ENCODE results near the gene EIF3F. TPM values are rescaled to one million over a fixed set of nuclear protein-coding genes. Genes with fewer than 3 reads are reported as not detected.

Gene EIF3F
- total RNA-seq, 2 experiments from 2014 or later = 303 to 309 TPM

DNA sequence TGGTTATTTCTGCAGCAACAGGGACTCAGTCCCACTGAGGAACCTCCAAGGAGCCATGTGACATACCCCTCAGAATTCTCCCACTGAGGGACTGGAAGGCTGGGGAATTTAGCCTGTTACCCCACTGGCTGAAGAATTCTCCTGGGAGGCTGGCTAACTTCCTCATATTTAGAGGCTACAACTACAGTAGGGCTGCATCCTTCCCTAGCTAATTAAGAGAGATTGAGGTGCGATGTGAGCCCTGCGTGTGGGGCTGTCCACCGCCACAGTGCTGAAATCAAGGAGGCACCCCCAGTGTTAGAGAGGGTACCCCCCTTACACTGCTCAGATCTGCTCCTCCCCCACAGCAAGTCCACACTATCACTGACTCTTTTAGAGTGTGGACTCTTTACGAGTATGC, 21.1 kb downstream of the EIF3F start:
- no peak overlapping the region for H3K4me3 Mint-ChIP-seq
- TF ChIP-seq, protein P1, sequence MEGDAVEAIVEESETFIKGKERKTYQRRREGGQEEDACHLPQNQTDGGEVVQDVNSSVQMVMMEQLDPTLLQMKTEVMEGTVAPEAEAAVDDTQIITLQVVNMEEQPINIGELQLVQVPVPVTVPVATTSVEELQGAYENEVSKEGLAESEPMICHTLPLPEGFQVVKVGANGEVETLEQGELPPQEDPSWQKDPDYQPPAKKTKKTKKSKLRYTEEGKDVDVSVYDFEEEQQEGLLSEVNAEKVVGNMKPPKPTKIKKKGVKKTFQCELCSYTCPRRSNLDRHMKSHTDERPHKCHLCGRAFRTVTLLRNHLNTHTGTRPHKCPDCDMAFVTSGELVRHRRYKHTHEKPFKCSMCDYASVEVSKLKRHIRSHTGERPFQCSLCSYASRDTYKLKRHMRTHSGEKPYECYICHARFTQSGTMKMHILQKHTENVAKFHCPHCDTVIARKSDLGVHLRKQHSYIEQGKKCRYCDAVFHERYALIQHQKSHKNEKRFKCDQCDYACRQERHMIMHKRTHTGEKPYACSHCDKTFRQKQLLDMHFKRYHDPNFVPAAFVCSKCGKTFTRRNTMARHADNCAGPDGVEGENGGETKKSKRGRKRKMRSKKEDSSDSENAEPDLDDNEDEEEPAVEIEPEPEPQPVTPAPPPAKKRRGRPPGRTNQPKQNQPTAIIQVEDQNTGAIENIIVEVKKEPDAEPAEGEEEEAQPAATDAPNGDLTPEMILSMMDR (IDR thresholded peaks at IDR 0.05) = no peak
- H3K27me3 Mint-ChIP-seq = peaks cover 9% of the 10 kb centered on the region
- intact Hi-C loops (cut with micrococcal nuclease) = no loop called here
- ChIA-PET POLR2A (no interaction called here), CTCF (interaction anchor here (0.8 to 7.8 kb wide), 4 partner anchors 20 to 91 kb away, joined by 3 to 161 read pairs (median 51); no protein-coding TSS in a partner anchor)
- no peak for ATAC-seq
- H3K9me3 Mint-ChIP-seq = no peaks in the 10 kb centered on the region
- H3K36me3 Mint-ChIP-seq (ENCODE audit: low read depth) = no peaks in the 10 kb centered on the region
- no peak for DNase-seq
- no peaks in the 10 kb centered on the region for H3K4me1 Mint-ChIP-seq (ENCODE audit: low read depth)
- H3K27ac Mint-ChIP-seq = no peak overlapping the region

DNA sequence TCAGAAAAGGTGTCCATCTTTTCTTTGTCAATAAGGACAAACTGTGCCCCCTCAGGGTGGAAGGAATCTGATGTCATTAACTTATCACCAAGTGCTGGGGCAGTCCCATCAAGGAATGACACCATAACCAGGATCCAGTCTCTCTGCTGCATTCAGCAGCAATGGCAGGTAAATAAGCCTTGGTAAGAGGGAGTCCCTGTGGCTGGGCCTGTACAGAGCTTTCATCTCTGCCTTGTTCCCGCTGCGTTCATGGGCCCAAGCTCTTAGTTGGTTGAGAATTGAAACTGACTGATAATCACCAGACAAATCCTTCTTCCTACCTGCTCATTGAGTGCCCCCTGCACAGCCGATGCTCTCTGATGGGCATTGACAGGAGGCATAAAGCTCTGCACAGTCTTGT, 22.7 kb downstream of the EIF3F start:
- H3K9me3 Mint-ChIP-seq = no peaks in the 10 kb centered on the region
- no peaks in the 10 kb centered on the region for H3K4me1 Mint-ChIP-seq (ENCODE audit: low read depth)
- H3K36me3 Mint-ChIP-seq (ENCODE audit: low read depth) = no peaks in the 10 kb centered on the region
- DNase-seq (no peak), ATAC-seq (no peak)
- H3K4me3 Mint-ChIP-seq = no peak overlapping the region
- no peak overlapping the region for H3K27ac Mint-ChIP-seq
- ChIA-PET POLR2A (interaction anchor here (0.6 kb wide), 1 partner anchor 37 kb away, joined by 3 read pairs; no protein-coding TSS in a partner anchor), CTCF (interaction anchor here (1.4 to 7.8 kb wide), 4 partner anchors 23 to 89 kb away, joined by 3 to 161 read pairs (median 57); no protein-coding TSS in a partner anchor)
- peaks cover 12% of the 10 kb centered on the region for H3K27me3 Mint-ChIP-seq
- TF ChIP-seq, protein P1 (IDR thresholded peaks at IDR 0.05) = no peak
- intact Hi-C loops (cut with micrococcal nuclease) = no loop called here

DNA sequence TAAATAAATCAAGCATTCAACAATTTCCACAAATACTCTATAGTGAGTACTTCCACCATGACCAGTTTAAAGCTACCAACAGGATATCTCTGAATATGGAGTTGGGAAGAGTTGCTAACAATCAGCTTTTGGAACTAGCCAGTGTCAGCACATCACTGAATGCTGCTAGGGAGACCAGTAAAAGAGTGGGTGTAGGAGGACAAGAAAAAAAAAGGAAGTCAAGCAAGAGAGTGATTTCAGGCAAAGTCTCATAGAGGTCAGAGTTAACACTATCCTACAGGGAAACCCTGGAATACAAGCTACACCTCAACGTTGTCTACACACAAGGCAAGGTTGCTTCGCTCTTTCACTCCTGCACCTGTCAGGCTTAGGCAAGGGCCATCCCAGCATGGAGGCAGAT, 24.2 kb downstream of the EIF3F start:
- intact Hi-C loops (cut with micrococcal nuclease) = no loop called here
- H3K4me3 Mint-ChIP-seq = no peak overlapping the region

DNA sequence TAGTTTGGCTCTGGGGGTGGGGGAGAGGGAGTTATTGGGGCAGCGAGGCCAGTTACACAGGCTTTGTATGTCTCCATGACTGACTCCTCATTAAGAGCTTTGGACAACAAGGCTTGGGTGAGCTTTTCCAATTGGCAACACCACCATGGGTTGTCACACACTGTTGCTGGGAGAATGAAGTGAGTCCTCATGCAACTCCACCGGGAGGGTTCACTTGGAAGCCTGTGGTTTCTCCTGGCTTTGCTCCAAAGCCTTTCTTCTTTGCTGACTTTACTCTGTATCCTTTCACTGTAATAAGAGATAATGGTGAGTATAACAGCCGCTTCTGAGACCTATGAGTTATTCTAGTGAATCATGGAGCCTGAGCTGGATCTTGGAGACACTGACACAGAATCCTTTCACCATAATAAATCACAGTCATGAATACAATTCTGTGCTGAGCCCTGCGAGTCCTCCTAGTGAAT, 24.9 kb downstream of the EIF3F start:
- Mint-ChIP-seq H3K36me3 (ENCODE audit: low read depth) (no peaks in the 10 kb centered on the region), H3K27ac (no peak overlapping the region), H3K4me3 (no peak overlapping the region), H3K27me3 (peaks cover 20% of the 10 kb centered on the region), H3K9me3 (no peaks in the 10 kb centered on the region), H3K4me1 (ENCODE audit: low read depth) (no peaks in the 10 kb centered on the region)
- ChIA-PET CTCF (interaction anchor here (0.8 to 7.8 kb wide), 4 partner anchors 20 to 87 kb away, joined by 3 to 161 read pairs (median 57); partner anchors contain the start of gene EIF3F), POLR2A (no interaction called here)
- ATAC-seq (no peak), DNase-seq (no peak)
- intact Hi-C loops (cut with micrococcal nuclease) = no loop called here
- TF ChIP-seq, protein P1 (IDR thresholded peaks at IDR 0.05) = no peak

More for the DNA sequence above, 24.2 kb downstream of the EIF3F start:
- Mint-ChIP-seq H3K27me3 (peaks cover 15% of the 10 kb centered on the region), H3K4me1 (ENCODE audit: low read depth) (no peaks in the 10 kb centered on the region), H3K27ac (no peak overlapping the region), H3K36me3 (ENCODE audit: low read depth) (no peaks in the 10 kb centered on the region), H3K9me3 (no peaks in the 10 kb centered on the region)
- POLR2A ChIA-PET = no interaction called here
- TF ChIP-seq, protein P1 (IDR thresholded peaks at IDR 0.05) = no peak
- CTCF ChIA-PET = interaction anchor here (0.8 to 7.8 kb wide), 5 partner anchors 21 to 88 kb away, joined by 3 to 161 read pairs (median 15); partner anchors contain the start of gene EIF3F
- no peak for ATAC-seq
- no peak for DNase-seq

DNA sequence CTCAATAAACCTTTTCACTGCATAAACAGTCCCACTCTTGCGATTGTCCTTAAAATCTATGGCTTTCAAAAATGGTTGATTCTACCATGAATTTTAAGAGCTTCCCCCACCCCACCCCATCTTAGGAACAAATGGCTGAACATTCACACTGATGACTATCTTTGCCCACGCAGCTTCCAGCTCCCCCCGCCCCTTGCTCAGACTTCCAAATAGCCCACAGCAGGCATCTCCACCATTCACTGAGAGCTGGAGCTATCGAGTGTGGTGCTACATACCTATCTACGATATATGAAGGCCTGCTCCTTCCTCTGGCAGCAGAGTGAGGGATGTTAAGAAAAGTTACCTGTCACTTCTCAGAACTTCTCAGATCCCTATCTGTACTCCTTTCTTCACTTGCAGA, 26.7 kb downstream of the EIF3F start:
- H3K36me3 Mint-ChIP-seq (ENCODE audit: low read depth) = no peaks in the 10 kb centered on the region
- intact Hi-C loops (cut with micrococcal nuclease) = no loop called here
- H3K9me3 Mint-ChIP-seq = no peaks in the 10 kb centered on the region
- no peak overlapping the region for H3K4me3 Mint-ChIP-seq
- ATAC-seq (no peak), DNase-seq (no peak)
- H3K4me1 Mint-ChIP-seq (ENCODE audit: low read depth) = peaks cover 4% of the 10 kb centered on the region
- H3K27ac Mint-ChIP-seq = no peak overlapping the region
- TF ChIP-seq, protein P1 (IDR thresholded peaks at IDR 0.05) = no peak
- peaks cover 29% of the 10 kb centered on the region for H3K27me3 Mint-ChIP-seq
- POLR2A ChIA-PET = no interaction called here
- CTCF ChIA-PET = interaction anchor here (1.0 to 5.5 kb wide), 3 partner anchors 7 to 77 kb away, joined by 4 to 35 read pairs (median 5); no protein-coding TSS in a partner anchor
